GM23248 (cell line): Measurements from ENCODE around the gene PTCHD1. TPM values are rescaled to one million over a fixed set of nuclear protein-coding genes. Genes with fewer than 3 reads are reported as not detected.
A peak's percentile ranks its signal among the peaks of the same experiment; 100 is the strongest.

ENCODE experiments used
- DNase-seq: peaks from one replicate; pipeline ENCODE4 v3.0.0-alpha.2; 2015
- H2AFZ ChIP-seq: fragments of 200-600 bp; sonication (generic); 2 replicates; pipeline ENCODE4 v1.6.1; 2016; ENCODE audit warnings: antibody characterized with exemption
- H3F3A ChIP-seq: fragments of 200-600 bp; sonication (generic); 2 replicates; pipeline ENCODE4 v1.6.1; 2016; ENCODE audit warnings: mild to moderate bottlenecking, antibody characterized with exemption, mixed run types; ENCODE audit not compliant: insufficient read depth
- H3K27ac ChIP-seq: fragments of 200-600 bp; sonication (generic); 2 replicates; pipeline ENCODE4 v1.5.1; 2016; ENCODE audit warnings: mild to moderate bottlenecking
- H3K27me3 ChIP-seq: fragments of 200-600 bp; sonication (generic); replicated peaks from 2 replicates; pipeline ENCODE4 v1.6.1; 2016; ENCODE audit warnings: mild to moderate bottlenecking; ENCODE audit not compliant: insufficient read depth
- H3K36me3 ChIP-seq: fragments of 200-600 bp; sonication (generic); 2 replicates; pipeline ENCODE4 v1.6.1; 2016; ENCODE audit warnings: low read depth, mild to moderate bottlenecking
- H3K4me1 ChIP-seq: fragments of 200-600 bp; sonication (generic); 2 replicates; pipeline ENCODE4 v1.6.1; 2016; ENCODE audit warnings: mild to moderate bottlenecking; ENCODE audit not compliant: insufficient read depth
- H3K4me2 ChIP-seq: fragments of 200-600 bp; sonication (generic); one replicate; pipeline ENCODE4 v1.6.1; 2016; ENCODE audit warnings: mild to moderate bottlenecking; ENCODE audit not compliant: unreplicated experiment
- H3K4me3 ChIP-seq: fragments of 200-600 bp; sonication (generic); 2 replicates; pipeline ENCODE4 v1.5.1; 2016; ENCODE audit warnings: mild to moderate bottlenecking
- H3K79me2 ChIP-seq: fragments of 200-600 bp; sonication (generic); 2 replicates; pipeline ENCODE4 v1.6.1; 2016; ENCODE audit warnings: mild to moderate bottlenecking; ENCODE audit not compliant: insufficient read depth
- H3K9ac ChIP-seq: fragments of 200-600 bp; sonication (generic); 2 replicates; pipeline ENCODE4 v1.6.1; 2016; ENCODE audit warnings: mild to moderate bottlenecking
- H3K9me2 ChIP-seq: fragments of 200-600 bp; sonication (generic); 2 replicates; pipeline ENCODE4 v1.6.1; 2016; ENCODE audit warnings: mixed run types, mild to moderate bottlenecking, moderate library complexity; ENCODE audit not compliant: insufficient read depth
- H3K9me3 ChIP-seq: fragments of 200-600 bp; sonication (generic); one replicate; pipeline ENCODE4 v1.6.1; 2017; ENCODE audit warnings: low read depth
- H4K20me1 ChIP-seq: fragments of 200-600 bp; sonication (generic); 2 replicates; pipeline ENCODE4 v1.6.0; 2016; ENCODE audit not compliant: insufficient read depth
- EZH2 ChIP-seq: fragments of 200-600 bp; sonication (generic); IDR thresholded peaks from 2 replicates; pipeline ENCODE4 v1.6.1; 2018; ENCODE audit warnings: antibody characterized with exemption, mild to moderate bottlenecking; ENCODE audit not compliant: insufficient read depth, poor library complexity, severe bottlenecking
- EZH2phosphoT487 ChIP-seq: fragments of 200-600 bp; sonication (generic); IDR thresholded peaks from 2 replicates; pipeline ENCODE4 v1.6.1; 2018; ENCODE audit warnings: antibody characterized with exemption, moderate library complexity, mild to moderate bottlenecking, low read depth; ENCODE audit not compliant: insufficient read depth
- WGBS, 2 experiments: methylation state at CpG; one replicate each; pipeline ENCODE4 v1.1.6; 2015 to 2017; ENCODE audit warnings: low lambda C conversion rate in 2 of 2, low coverage in 1 of 2; ENCODE audit errors: missing lambda C conversion rate in 2 of 2; 5-methylcytosine and 5-hydroxymethylcytosine counted together
- in situ Hi-C: fragments of 300-500 bp; cut with MboI; formaldehyde crosslinking; loops from 2 replicates; pipeline ENCODE4 v1.15.0; 2020
- polyA plus RNA-seq: library from polyadenylated mRNA; unstranded; fragments of >200 nt; fragmentation: Nextera tagmentation; extraction: Ambion mirVana; gene quantifications from 2 replicates; pipeline ENCODE4 v1.2.1, GENCODE V29; 2016
- total RNA-seq: library from RNA; depleted of rRNA; stranded (reverse); fragments of >200 nt; shearing (Covaris generic); gene quantifications from 2 replicates; pipeline ENCODE4 v1.2.3, GENCODE V29; 2014

The PTCHD1 gene
- total and polyA plus RNA-seq, 2 experiments from 2014 or later = not detected

DNA sequence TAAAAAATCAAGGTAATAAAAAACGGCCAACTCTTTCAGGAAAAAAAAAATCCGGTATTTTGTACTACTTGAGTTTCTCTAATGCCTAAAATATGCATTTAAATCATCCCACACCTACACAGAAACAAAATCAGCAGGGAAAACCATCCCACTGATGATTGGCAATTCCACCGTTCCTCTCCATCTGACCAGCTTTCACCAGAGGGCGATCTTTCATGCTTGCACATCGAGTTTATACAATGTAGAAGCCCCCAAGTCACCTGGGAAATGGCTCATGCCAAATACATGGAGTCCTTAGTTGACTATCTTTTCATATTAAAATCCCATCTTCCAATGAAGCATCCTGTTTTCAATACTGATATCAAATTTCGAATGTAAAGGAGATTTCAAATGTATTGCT lies 69.2 kb downstream of the PTCHD1 start:
- no peak overlapping the region for H3K4me3 ChIP-seq
- no peaks in the 10 kb centered on the region for H3K27me3 ChIP-seq
- TF ChIP-seq EZH2 = no peak
- no peak for TF ChIP-seq EZH2phosphoT487
- no peaks in the 10 kb centered on the region for H4K20me1 ChIP-seq
- in situ Hi-C loops = no loop called here
- H3K36me3 ChIP-seq = no peaks in the 10 kb centered on the region
- H3F3A ChIP-seq = no peaks in the 10 kb centered on the region
- H2AFZ ChIP-seq = no peak overlapping the region
- H3K9me2 ChIP-seq = no peaks in the 10 kb centered on the region
- no peak overlapping the region for H3K9ac ChIP-seq
- H3K4me1 ChIP-seq = no peaks in the 10 kb centered on the region
- no peak overlapping the region for H3K4me2 ChIP-seq
- H3K27ac ChIP-seq = no peak overlapping the region
- WGBS, 2 experiments = 61 to 68% methylated on average over 6 of the region's 6 CpGs
- H3K9me3 ChIP-seq = no peaks in the 10 kb centered on the region
- no peak for DNase-seq
- H3K79me2 ChIP-seq = no peaks in the 10 kb centered on the region

DNA sequence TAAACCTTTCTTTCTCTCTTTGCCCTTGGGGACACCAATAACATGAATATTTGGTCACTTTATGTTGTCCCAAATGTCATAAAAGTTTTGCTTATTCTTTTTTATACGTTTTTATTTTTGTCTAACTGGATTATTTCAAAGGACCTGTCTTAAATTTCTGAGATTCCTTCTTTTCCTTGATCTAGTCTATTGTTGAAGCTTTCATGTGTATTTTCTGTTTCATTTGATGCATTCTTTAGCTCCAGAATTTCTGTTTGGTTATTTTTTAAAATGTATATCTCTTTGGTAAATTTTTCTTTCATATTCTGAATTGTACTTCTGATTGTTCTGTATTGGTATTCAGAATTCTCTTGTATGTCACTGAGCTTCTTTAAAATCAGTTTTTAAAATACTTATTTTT lies 88.3 kb downstream of the PTCHD1 start:
- WGBS, 2 experiments = 7 to 23% methylated on average over 1 of the region's 1 CpG
- Histone ChIP-seq H3F3A (no peaks in the 10 kb centered on the region), H3K27me3 (no peaks in the 10 kb centered on the region), H2AFZ (no peak overlapping the region), H3K4me2 (no peak overlapping the region), H3K4me3 (no peak overlapping the region), H3K79me2 (no peaks in the 10 kb centered on the region), H3K9me2 (no peaks in the 10 kb centered on the region), H3K9me3 (no peaks in the 10 kb centered on the region), H3K27ac (no peak overlapping the region), H3K9ac (no peak overlapping the region), H3K36me3 (no peaks in the 10 kb centered on the region), H4K20me1 (no peaks in the 10 kb centered on the region), H3K4me1 (no peaks in the 10 kb centered on the region)
- TF ChIP-seq EZH2 (no peak), EZH2phosphoT487 (no peak)
- in situ Hi-C loops = no loop called here
- DNase-seq = no peak

DNA sequence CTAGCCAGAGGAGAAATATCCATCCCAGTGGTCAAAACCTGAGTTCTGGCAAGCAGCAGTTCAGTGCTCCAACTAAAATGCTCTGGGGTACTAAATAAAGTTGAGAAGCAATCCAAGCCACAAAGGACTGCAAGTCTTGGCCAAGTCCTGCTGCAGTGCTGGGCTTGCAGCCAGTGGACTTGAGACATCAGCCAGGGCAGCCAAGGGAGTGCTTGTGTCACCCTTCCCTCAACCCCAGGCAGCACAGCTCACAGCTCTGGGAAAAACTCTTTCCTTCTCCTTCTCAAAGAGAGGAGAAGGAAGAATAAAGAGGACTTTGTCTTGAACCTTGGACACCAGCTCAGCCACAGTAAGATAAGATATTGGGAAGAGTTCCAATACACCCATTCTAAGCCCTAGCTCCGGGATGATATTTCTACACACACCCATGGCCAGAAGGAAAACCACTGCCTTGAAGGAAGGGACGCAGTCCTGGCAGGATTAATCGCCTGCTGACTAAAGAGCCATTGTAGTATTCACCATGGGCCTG lies 99.8 kb downstream of the PTCHD1 start:
- peak; percentile 83 for DNase-seq
- Histone ChIP-seq H3K9me2 (no peaks in the 10 kb centered on the region), H3F3A (0 out of 2 replicates have a peak, but pooled peaks cover 6% of the 10 kb centered on the region)

DNA sequence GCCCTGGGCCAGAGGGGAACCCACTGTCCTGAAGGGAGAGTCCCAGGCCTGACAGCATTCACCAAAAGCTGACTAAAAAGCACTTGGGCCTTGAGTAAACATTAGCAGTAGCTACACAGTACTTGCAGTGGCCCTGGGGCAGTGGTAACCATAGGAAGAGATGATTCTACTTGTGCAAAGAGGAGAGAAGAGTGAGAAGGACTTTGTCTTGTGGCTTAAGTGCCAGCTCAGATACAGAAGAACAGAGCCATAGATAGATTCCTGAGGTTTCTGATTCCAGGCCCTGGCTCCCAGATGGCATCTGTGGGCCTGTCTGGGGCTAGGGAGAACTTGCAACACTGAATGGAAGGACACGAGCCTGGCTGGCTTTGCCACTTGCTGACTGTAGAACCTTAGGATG lies 100.5 kb downstream of the PTCHD1 start:
- H3F3A ChIP-seq = 0 out of 2 replicates have a peak, but pooled peaks cover 6% of the 10 kb centered on the region
- no peaks in the 10 kb centered on the region for H4K20me1 ChIP-seq
- peak; percentile 17 for DNase-seq
- H3K27ac ChIP-seq = peak overlapping the region; percentile 48; the same call in 1 of the 2 replicates
- H3K4me1 ChIP-seq = no peaks in the 10 kb centered on the region
- H3K9me2 ChIP-seq = no peaks in the 10 kb centered on the region
- no peak for TF ChIP-seq EZH2phosphoT487
- TF ChIP-seq EZH2 = no peak
- H2AFZ ChIP-seq = no peak overlapping the region
- H3K36me3 ChIP-seq = no peaks in the 10 kb centered on the region
- H3K4me2 ChIP-seq = no peak overlapping the region
- H3K79me2 ChIP-seq = no peaks in the 10 kb centered on the region
- H3K9me3 ChIP-seq = no peaks in the 10 kb centered on the region
- no peaks in the 10 kb centered on the region for H3K27me3 ChIP-seq
- WGBS, 2 experiments = 0 to 8% methylated on average over 1 of the region's 1 CpG
- in situ Hi-C loops = no loop called here
- H3K9ac ChIP-seq = no peak overlapping the region
- no peak overlapping the region for H3K4me3 ChIP-seq

More for the DNA sequence above, 99.8 kb downstream of the PTCHD1 start:
- WGBS, 2 experiments = 2 to 16% methylated on average over 3 of the region's 3 CpGs
- H3K4me2 ChIP-seq = no peak overlapping the region
- H2AFZ ChIP-seq = no peak overlapping the region
- H3K9ac ChIP-seq = no peak overlapping the region
- no peaks in the 10 kb centered on the region for H3K27me3 ChIP-seq
- in situ Hi-C loops = no loop called here
- H3K27ac ChIP-seq = peak overlapping the region; percentile 48
- H4K20me1 ChIP-seq = no peaks in the 10 kb centered on the region
- H3K4me3 ChIP-seq = no peak overlapping the region
- H3K9me3 ChIP-seq = no peaks in the 10 kb centered on the region
- H3K79me2 ChIP-seq = no peaks in the 10 kb centered on the region
- H3K4me1 ChIP-seq = no peaks in the 10 kb centered on the region
- TF ChIP-seq EZH2 (no peak), EZH2phosphoT487 (no peak)
- no peaks in the 10 kb centered on the region for H3K36me3 ChIP-seq
